ENCODE data around the gene PTPN2.

DNA sequence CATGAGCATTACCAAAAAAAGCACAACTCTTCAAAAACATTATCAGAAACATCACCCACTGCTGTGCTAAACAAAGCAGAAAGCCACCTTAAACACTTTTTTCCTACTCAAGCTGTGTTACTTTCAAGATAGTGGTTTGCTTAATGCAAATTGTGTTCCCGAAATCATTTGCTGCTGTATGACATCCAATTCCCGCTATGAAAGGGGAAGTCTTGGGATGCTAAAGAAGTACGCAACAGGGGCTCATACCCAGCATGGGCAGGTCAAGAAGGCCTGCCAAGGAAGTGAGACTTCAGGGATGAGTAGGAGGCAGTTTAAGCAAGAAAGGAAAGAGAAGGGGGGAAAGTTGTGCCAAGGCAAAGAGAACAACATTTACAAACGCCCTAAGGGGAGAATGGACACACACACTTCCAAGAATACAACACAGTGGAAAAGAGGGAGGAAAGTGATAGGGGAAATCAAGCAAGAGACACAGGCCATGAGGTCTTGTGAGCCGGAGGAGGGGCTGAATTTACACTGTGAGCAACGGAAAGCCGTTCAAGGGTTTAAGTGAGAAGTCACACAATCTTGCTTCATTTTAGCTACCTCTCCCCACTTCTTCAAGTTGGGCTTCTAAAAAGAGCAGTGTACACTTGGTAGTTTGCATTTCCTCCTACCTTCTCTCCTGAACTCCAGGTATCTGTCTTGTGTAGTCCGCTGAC, 4.0 kb downstream of the PTPN2 start:
- TF ChIP-seq, protein P1, sequence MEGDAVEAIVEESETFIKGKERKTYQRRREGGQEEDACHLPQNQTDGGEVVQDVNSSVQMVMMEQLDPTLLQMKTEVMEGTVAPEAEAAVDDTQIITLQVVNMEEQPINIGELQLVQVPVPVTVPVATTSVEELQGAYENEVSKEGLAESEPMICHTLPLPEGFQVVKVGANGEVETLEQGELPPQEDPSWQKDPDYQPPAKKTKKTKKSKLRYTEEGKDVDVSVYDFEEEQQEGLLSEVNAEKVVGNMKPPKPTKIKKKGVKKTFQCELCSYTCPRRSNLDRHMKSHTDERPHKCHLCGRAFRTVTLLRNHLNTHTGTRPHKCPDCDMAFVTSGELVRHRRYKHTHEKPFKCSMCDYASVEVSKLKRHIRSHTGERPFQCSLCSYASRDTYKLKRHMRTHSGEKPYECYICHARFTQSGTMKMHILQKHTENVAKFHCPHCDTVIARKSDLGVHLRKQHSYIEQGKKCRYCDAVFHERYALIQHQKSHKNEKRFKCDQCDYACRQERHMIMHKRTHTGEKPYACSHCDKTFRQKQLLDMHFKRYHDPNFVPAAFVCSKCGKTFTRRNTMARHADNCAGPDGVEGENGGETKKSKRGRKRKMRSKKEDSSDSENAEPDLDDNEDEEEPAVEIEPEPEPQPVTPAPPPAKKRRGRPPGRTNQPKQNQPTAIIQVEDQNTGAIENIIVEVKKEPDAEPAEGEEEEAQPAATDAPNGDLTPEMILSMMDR (conservative IDR thresholded peaks at IDR 0.05; ENCODE audit: low read depth, low read length): no peak
- no peak for TF ChIP-seq EZH2 (IDR thresholded peaks at IDR 0.05; ENCODE audit: low read length, unreplicated experiment)
